MCF 10A (cell line): ENCODE results near the gene GRIK5. TPM values are rescaled to one million over a fixed set of nuclear protein-coding genes. Genes with fewer than 3 reads are reported as not detected.

ENCODE experiments used
- BruUV-seq: library from RNA; stranded (reverse); fragments of 400-500 nt; replicated peaks from 2 replicates; lab custom pipeline; 2021; lab: Mats Ljungman, UMichigan
- CTCF ChIA-PET: fragments of 300-600 bp; sonication (Branson Sonifier 250); formaldehyde crosslinking; extraction: SDS; loops from one replicate; lab custom pipeline; 2021; ENCODE audit warnings: antibody characterized with exemption, inconsistent platforms; lab: Yijun Ruan, JAX
- POLR2A ChIA-PET: fragments of 300-600, 350-650 bp; sonication (Branson Sonifier 250); formaldehyde crosslinking; extraction: SDS; loops from one replicate; lab custom pipeline; 2020; ENCODE audit warnings: antibody characterized with exemption, inconsistent platforms; lab: Yijun Ruan, JAX
- DNase-seq: peaks from one replicate; pipeline ENCODE4 v3.0.0-alpha.2; 2018; ENCODE audit not compliant: unreplicated experiment
- H3K27ac Mint-ChIP-seq: one replicate; pipeline ENCODE4 v1.8.0; 2022; ENCODE audit warnings: mild to moderate bottlenecking, low read depth, mixed read lengths; ENCODE audit not compliant: unreplicated experiment
- H3K27me3 Mint-ChIP-seq: one replicate; pipeline ENCODE4 v1.8.0; 2022; ENCODE audit warnings: mixed read lengths; ENCODE audit not compliant: insufficient read depth, unreplicated experiment
- H3K36me3 Mint-ChIP-seq: one replicate; pipeline ENCODE4 v1.8.0; 2022; ENCODE audit warnings: mild to moderate bottlenecking, moderate library complexity, mixed read lengths; ENCODE audit not compliant: insufficient read depth, unreplicated experiment
- H3K4me1 Mint-ChIP-seq: one replicate; pipeline ENCODE4 v1.8.0; 2022; ENCODE audit warnings: mixed read lengths; ENCODE audit not compliant: insufficient read depth, unreplicated experiment
- H3K4me3 Mint-ChIP-seq: one replicate; pipeline ENCODE4 v1.8.0; 2022; ENCODE audit warnings: mild to moderate bottlenecking, moderate library complexity, mixed read lengths; ENCODE audit not compliant: unreplicated experiment
- H3K9me3 Mint-ChIP-seq: one replicate; pipeline ENCODE4 v1.8.0; 2022; ENCODE audit warnings: mixed read lengths; ENCODE audit not compliant: unreplicated experiment
- intact Hi-C: fragments of 100-400 bp; cut with micrococcal nuclease; formaldehyde crosslinking; loops from 2 replicates; pipeline ENCODE4 v1.14.1; 2022
- total RNA-seq: library from RNA; stranded (reverse); gene quantifications from 2 replicates; pipeline ENCODE4 v1.2.3, GENCODE V29; 2022
- TF ChIP-seq, protein P1 (sequence below): fragments of 200-600 bp; IDR thresholded peaks from one replicate; pipeline ENCODE4 v1.8.0; 2022; ENCODE audit warnings: antibody characterized with exemption, mild to moderate bottlenecking; ENCODE audit not compliant: unreplicated experiment

GRIK5 gene
- total RNA-seq, 1 experiment from 2014 or later: 1.8 TPM

GRCh38 chr19:42111811-42112210 is 41.8 kb upstream of the GRIK5 start:
- Mint-ChIP-seq H3K9me3 (peaks cover 7% of the 10 kb centered on the region), H3K36me3 (no peaks in the 10 kb centered on the region), H3K27me3 (peaks cover 3% of the 10 kb centered on the region), H3K4me1 (peaks cover 33% of the 10 kb centered on the region), H3K27ac (peak overlapping the region; percentile 41), H3K4me3 (no peak overlapping the region)
- ChIA-PET POLR2A (interaction anchor here (0.6 kb wide), 1 partner anchor 9 kb away, joined by 3 read pairs; no protein-coding TSS in a partner anchor), CTCF (interaction anchor here (0.6 to 1.2 kb wide), 9 partner anchors 12 to 328 kb away, joined by 3 to 4 read pairs (median 3); no protein-coding TSS in a partner anchor)
- DNase-seq: peak; percentile 48
- TF ChIP-seq, protein P1, sequence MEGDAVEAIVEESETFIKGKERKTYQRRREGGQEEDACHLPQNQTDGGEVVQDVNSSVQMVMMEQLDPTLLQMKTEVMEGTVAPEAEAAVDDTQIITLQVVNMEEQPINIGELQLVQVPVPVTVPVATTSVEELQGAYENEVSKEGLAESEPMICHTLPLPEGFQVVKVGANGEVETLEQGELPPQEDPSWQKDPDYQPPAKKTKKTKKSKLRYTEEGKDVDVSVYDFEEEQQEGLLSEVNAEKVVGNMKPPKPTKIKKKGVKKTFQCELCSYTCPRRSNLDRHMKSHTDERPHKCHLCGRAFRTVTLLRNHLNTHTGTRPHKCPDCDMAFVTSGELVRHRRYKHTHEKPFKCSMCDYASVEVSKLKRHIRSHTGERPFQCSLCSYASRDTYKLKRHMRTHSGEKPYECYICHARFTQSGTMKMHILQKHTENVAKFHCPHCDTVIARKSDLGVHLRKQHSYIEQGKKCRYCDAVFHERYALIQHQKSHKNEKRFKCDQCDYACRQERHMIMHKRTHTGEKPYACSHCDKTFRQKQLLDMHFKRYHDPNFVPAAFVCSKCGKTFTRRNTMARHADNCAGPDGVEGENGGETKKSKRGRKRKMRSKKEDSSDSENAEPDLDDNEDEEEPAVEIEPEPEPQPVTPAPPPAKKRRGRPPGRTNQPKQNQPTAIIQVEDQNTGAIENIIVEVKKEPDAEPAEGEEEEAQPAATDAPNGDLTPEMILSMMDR: no peak
- no TSS peak for BruUV-seq
- intact Hi-C loops: no loop called here

DNA sequence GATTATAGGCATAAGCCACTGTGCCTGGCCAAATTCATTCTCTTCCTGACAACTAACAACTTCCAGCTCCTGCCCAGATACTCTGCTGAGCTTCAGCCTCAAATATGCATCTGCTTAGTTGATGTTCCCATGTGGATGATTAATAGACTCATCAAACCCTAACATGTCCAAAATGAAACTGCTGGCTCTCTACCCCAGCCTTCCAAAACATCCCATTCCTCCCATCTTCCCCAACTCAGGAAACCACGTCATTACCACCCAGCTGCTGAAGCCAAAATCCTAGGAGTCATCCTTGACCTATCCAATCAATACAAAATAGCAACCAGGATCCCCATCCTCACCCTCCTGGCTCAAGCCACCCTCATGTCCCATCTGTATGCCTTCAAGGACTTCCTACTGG is 41.4 kb upstream of the GRIK5 start:
- DNase-seq: peak; percentile 48
- H3K27ac Mint-ChIP-seq: peak overlapping the region; percentile 41
- POLR2A ChIA-PET: interaction anchor here (0.5 to 0.9 kb wide), 3 partner anchors 8 to 60 kb away, joined by 3 to 4 read pairs (median 3); no protein-coding TSS in a partner anchor
- intact Hi-C loops: no loop called here
- no peak overlapping the region for H3K4me3 Mint-ChIP-seq
- H3K4me1 Mint-ChIP-seq: peaks cover 33% of the 10 kb centered on the region
- H3K9me3 Mint-ChIP-seq: peaks cover 7% of the 10 kb centered on the region
- TF ChIP-seq, protein P1: no peak
- BruUV-seq: TSS peak; percentile 31
- H3K27me3 Mint-ChIP-seq: peaks cover 7% of the 10 kb centered on the region
- H3K36me3 Mint-ChIP-seq: no peaks in the 10 kb centered on the region
- CTCF ChIA-PET: interaction anchor here (0.6 to 4.5 kb wide), 12 partner anchors 9 to 329 kb away, joined by 3 to 35 read pairs (median 4); partner anchors contain the start of genes DEDD2 and POU2F2

- intact Hi-C loops: no loop called here
- Mint-ChIP-seq H3K36me3 (no peaks in the 10 kb centered on the region), H3K27me3 (peaks cover 14% of the 10 kb centered on the region), H3K27ac (peak overlapping the region; percentile 41), H3K9me3 (peaks cover 7% of the 10 kb centered on the region), H3K4me3 (no peak overlapping the region), H3K4me1 (peaks cover 33% of the 10 kb centered on the region)
- POLR2A ChIA-PET: interaction anchor here (0.5 to 1.2 kb wide), 3 partner anchors 14 to 59 kb away, joined by 3 to 5 read pairs (median 4); no protein-coding TSS in a partner anchor
- CTCF ChIA-PET: interaction anchor here (0.6 to 4.5 kb wide), 15 partner anchors 8 to 330 kb away, joined by 3 to 35 read pairs (median 4); partner anchors contain the start of genes DEDD2 and POU2F2
- TF ChIP-seq, protein P1: no peak
- no peak for DNase-seq
- BruUV-seq: no TSS peak
Measured at GRCh38 chr19:42110658-42111057, 40.7 kb upstream of the GRIK5 start.

DNA sequence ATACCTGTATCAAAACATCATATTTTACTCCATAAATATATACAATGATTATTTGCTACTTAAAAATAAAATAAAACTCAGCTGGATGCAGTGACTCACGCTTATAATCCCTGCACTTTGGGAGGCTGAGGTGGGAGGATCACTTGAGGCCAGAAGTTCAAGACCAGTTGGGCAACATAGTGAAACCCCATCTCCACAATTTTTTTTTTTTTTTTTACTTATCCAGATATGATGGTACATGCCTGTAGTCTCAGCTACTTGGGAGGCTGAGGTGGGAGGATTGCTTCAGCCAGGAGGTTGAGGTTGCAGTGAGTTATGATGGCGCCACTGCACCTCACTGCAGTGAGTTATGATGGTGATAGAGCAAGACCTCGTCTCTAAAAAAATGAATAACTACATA is 39.9 kb upstream of the GRIK5 start:
- H3K4me1 Mint-ChIP-seq: peaks cover 33% of the 10 kb centered on the region
- intact Hi-C loops: loop anchor here (10.0 kb wide), 1 partner anchor 215 kb away; the partner anchor contains the start of gene MEGF8

More for the DNA sequence above, 39.9 kb upstream of the GRIK5 start:
- TF ChIP-seq, protein P1: no peak
- POLR2A ChIA-PET: interaction anchor here (1.2 kb wide), 1 partner anchor 15 kb away, joined by 5 read pairs; no protein-coding TSS in a partner anchor
- Mint-ChIP-seq H3K36me3 (no peaks in the 10 kb centered on the region), H3K27me3 (peaks cover 20% of the 10 kb centered on the region), H3K4me3 (no peak overlapping the region), H3K27ac (no peak overlapping the region), H3K9me3 (peaks cover 7% of the 10 kb centered on the region)
- BruUV-seq: no TSS peak
- CTCF ChIA-PET: interaction anchor here (0.8 to 4.5 kb wide), 20 partner anchors 9 to 324 kb away, joined by 3 to 42 read pairs (median 10); partner anchors contain the start of genes DEDD2 and POU2F2
- DNase-seq: no peak
